Neural crest cell (in vitro differentiated cells): Measurements from ENCODE around the gene MYO15B. TPM values are rescaled to one million over a fixed set of nuclear protein-coding genes. Genes with fewer than 3 reads are reported as not detected.

ENCODE experiments used
- DNase-seq: peaks from one replicate; pipeline ENCODE4 v3.0.0; 2021; ENCODE audit warnings: low read depth, mixed read lengths, low spot score
- H3K27ac Mint-ChIP-seq: one replicate; pipeline ENCODE4 v1.8.0; 2021; ENCODE audit warnings: mild to moderate bottlenecking, mixed read lengths; ENCODE audit not compliant: unreplicated experiment
- H3K27me3 Mint-ChIP-seq: 2 replicates; pipeline ENCODE4 v1.8.0; 2021; ENCODE audit warnings: low read depth, mild to moderate bottlenecking, mixed read lengths
- H3K36me3 Mint-ChIP-seq: 2 replicates; pipeline ENCODE4 v1.8.0; 2021; ENCODE audit warnings: low read depth, mild to moderate bottlenecking, mixed read lengths
- H3K4me1 Mint-ChIP-seq: 2 replicates; pipeline ENCODE4 v1.8.0; 2021; ENCODE audit warnings: mixed read lengths
- H3K4me3 Mint-ChIP-seq: one replicate; pipeline ENCODE4 v1.8.0; 2021; ENCODE audit warnings: mild to moderate bottlenecking, mixed read lengths
- H3K9me3 Mint-ChIP-seq: 2 replicates; pipeline ENCODE4 v1.8.0; 2021; ENCODE audit warnings: mixed read lengths
- total RNA-seq: library from RNA; stranded (reverse); gene quantifications from 2 replicates; pipeline ENCODE4 v1.2.1, GENCODE V29; 2021
- TF ChIP-seq, protein P1 (sequence below): fragments of 200-600 bp; sonication (generic); conservative IDR thresholded peaks from 2 replicates; pipeline ENCODE4 v1.5.0; 2021; ENCODE audit warnings: antibody characterized with exemption, mild to moderate bottlenecking

The MYO15B gene
- total RNA-seq, 1 donor from 2014 or later, result 23.7 TPM

DNA sequence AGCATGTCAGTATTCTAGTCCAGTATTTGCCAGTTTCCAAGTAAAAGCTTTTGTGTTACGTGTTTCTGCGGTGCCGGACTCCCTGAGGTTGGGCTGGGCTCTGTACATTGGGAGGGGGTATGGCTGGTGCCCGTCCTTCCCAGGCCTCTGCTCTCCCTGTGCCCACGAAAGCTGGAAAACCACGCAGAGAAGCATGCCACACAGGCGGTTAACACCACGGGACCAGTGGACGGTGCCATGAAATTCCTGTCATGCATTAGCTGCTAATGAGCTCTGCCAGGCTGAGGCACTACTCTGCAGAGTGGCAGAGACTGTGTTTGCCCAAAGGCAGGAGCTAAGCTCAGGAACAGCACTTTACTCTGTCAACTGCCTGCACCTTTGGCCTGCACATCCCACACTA, 53.7 kb downstream of the MYO15B start:
- no peak overlapping the region for H3K4me3 Mint-ChIP-seq

DNA sequence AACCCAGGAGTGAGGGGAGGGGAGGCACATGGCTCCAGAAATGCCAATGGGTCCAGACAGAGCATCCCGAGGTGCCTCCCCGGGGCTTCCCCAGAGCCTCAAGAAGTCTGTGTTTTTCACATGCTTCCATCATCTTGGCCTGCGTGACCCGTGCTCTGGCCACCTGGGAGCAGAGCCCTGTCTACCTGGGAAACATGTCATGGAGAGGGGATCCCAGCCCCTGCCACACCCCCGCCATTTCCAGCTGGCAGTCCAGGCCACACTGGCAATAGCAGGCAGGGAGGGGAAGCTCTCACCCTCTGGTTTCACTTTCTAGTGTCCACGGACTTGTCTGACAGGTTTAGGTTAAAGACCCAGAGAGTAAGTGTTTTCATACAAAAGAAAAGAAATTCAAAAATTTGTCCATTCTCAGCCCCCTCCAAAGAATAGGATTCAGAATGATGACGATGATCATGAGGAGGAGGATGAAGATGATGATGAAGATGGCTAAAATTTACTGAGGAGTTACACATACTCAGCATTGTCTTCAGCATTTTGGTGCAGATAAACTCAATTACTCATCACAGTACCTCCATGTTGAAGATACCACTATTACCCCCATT, 54.7 kb downstream of the MYO15B start:
- TF ChIP-seq, protein P1, sequence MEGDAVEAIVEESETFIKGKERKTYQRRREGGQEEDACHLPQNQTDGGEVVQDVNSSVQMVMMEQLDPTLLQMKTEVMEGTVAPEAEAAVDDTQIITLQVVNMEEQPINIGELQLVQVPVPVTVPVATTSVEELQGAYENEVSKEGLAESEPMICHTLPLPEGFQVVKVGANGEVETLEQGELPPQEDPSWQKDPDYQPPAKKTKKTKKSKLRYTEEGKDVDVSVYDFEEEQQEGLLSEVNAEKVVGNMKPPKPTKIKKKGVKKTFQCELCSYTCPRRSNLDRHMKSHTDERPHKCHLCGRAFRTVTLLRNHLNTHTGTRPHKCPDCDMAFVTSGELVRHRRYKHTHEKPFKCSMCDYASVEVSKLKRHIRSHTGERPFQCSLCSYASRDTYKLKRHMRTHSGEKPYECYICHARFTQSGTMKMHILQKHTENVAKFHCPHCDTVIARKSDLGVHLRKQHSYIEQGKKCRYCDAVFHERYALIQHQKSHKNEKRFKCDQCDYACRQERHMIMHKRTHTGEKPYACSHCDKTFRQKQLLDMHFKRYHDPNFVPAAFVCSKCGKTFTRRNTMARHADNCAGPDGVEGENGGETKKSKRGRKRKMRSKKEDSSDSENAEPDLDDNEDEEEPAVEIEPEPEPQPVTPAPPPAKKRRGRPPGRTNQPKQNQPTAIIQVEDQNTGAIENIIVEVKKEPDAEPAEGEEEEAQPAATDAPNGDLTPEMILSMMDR, result no peak
- Mint-ChIP-seq H3K4me1 (no peaks in the 10 kb centered on the region), H3K4me3 (no peak overlapping the region), H3K36me3 (no peaks in the 10 kb centered on the region), H3K9me3 (no peaks in the 10 kb centered on the region), H3K27ac (no peak overlapping the region), H3K27me3 (no peaks in the 10 kb centered on the region)
- no peak for DNase-seq

More for the DNA sequence above, 53.7 kb downstream of the MYO15B start:
- no peak for DNase-seq
- TF ChIP-seq, protein P1, result no peak
- Mint-ChIP-seq H3K4me1 (no peaks in the 10 kb centered on the region), H3K27me3 (no peaks in the 10 kb centered on the region), H3K27ac (no peak overlapping the region), H3K9me3 (no peaks in the 10 kb centered on the region), H3K36me3 (no peaks in the 10 kb centered on the region)

DNA sequence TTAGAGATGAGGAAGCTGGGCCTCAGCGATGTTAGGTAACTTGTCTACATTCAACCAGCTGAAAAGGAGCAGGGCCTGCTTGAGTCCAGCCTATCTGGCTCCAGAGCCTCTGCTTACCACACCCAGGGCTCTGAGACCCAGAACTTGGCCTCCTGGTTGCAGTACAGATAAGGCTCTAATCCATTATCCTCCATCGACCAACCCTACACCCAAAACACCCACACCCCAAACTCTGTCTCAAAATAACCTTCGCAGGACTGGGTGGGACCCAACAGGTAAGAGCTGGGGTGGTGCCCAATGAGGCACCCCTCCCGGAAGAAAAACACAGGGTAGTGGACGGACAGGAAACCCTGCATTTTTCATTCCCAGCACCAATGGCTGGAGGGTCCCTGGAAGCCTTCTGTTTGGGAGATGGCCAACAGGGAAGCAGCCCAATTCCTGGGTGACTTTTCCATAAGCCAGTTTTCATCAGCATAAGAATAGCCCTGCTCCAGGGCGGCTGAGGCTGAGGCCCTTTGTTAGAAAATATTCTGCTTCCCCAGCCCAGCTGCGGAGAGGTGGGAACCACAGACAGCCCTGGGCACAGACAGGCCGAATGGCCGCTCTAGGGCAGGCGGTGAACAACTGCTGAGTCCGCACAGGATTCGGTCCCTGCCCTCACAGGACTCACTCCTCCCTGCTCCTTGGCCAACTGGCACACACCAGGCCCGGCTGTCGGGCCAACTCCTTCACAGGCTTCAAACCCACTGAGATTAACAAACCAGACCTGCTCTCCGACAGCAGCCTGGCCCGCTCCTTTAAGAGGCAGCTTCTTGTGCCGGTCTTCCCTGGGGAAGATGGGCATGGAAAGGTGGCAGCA, 55.4 kb downstream of the MYO15B start:
- TF ChIP-seq, protein P1, result no peak
- no peak for DNase-seq
- Mint-ChIP-seq H3K4me1 (no peaks in the 10 kb centered on the region), H3K9me3 (no peaks in the 10 kb centered on the region), H3K36me3 (no peaks in the 10 kb centered on the region), H3K27ac (no peak overlapping the region), H3K4me3 (no peak overlapping the region), H3K27me3 (no peaks in the 10 kb centered on the region)

DNA sequence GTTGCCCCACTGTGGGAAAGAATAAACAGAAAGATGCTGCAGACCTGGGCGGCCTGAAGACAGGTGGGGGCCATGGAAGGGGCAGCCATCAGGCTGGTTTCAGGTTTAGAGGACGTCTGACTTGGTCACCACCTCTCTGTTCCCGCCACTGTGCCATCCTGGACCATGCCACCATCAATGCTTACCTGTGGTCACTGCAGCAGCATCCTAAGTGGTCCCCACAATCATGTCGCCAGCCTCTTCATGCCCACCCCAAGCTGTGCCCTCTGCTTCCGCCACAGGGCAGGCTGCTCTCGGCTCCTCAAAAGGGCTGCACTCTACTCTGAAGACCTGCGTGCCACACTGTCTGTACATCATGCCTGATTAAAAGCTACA, 56.0 kb downstream of the MYO15B start:
- Mint-ChIP-seq H3K27me3 (no peaks in the 10 kb centered on the region), H3K36me3 (no peaks in the 10 kb centered on the region), H3K9me3 (no peaks in the 10 kb centered on the region), H3K4me3 (no peak overlapping the region), H3K27ac (no peak overlapping the region), H3K4me1 (no peaks in the 10 kb centered on the region)
- DNase-seq, result no peak
- TF ChIP-seq, protein P1, result no peak

DNA sequence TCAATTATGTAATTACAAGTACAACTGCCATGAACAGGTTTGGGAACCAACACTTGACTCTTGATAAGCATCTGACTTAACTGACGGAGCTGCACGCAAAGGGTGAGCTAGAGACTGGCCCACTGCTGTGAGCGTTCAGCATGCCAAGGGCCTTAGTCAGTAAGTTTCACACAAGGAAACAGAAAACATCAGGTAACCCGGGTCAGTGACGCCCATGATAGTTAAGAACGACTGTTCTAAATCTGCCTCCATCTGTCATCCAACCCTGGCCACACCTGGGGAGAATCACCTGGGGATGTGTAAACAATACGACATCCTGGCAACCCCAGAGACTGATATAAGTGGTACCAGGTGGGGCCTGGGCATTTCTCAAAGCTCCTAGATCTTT, 57.9 kb downstream of the MYO15B start:
- no peak overlapping the region for H3K4me3 Mint-ChIP-seq
- H3K9me3 Mint-ChIP-seq, result no peaks in the 10 kb centered on the region
- H3K27ac Mint-ChIP-seq, result no peak overlapping the region
- H3K36me3 Mint-ChIP-seq, result no peaks in the 10 kb centered on the region
- H3K27me3 Mint-ChIP-seq, result no peaks in the 10 kb centered on the region
- peaks cover 14% of the 10 kb centered on the region for H3K4me1 Mint-ChIP-seq
- TF ChIP-seq, protein P1, result no peak
- no peak for DNase-seq
